GM12878 (cell line): Measurements from ENCODE around the gene KCNA1. TPM values are rescaled to one million over a fixed set of nuclear protein-coding genes. Genes with fewer than 3 reads are reported as not detected.

ENCODE experiments used
- CBX3 ChIP-seq: fragments of 200-600 bp; sonication (generic); IDR thresholded peaks from 2 replicates; pipeline ENCODE4 v1.6.1; 2016; ENCODE audit warnings: low read depth, borderline replicate concordance
- CEBPB ChIP-seq, 2 experiments: fragments of 150-350 bp in 1 of 2; IDR thresholded peaks; 2 replicates each; pipeline ENCODE4 v1.6.1; 2012 to 2014; ENCODE audit warnings: low read depth in 2 of 2, low read length in 2 of 2, borderline replicate concordance in 1 of 2, inconsistent platforms in 1 of 2
- CHD1 ChIP-seq: IDR thresholded peaks from 2 replicates; pipeline ENCODE4 v1.6.1; 2012; ENCODE audit warnings: low read depth, low read length, improper control_type of control experiment
- CHD4 ChIP-seq: fragments of 200-600 bp; sonication (generic); IDR thresholded peaks from 2 replicates; pipeline ENCODE4 v1.6.1; 2016; ENCODE audit warnings: mild to moderate bottlenecking
- CTCF ChIP-seq, 3 experiments: IDR thresholded peaks in 2 of 3; conservative IDR thresholded peaks in 1 of 3; 2 replicates each; pipeline ENCODE4 v1.5.1; 2011; ENCODE audit warnings: low read depth in 3 of 3, low read length in 3 of 3, mild to moderate bottlenecking in 3 of 3, control low read depth in 2 of 3, moderate library complexity in 2 of 3, inconsistent platforms in 1 of 3, mixed read lengths in 1 of 3; ENCODE audit not compliant: control insufficient read depth in 2 of 3, insufficient read depth in 1 of 3; ENCODE audit errors: extremely low read depth in 1 of 3
- EED ChIP-seq: sonication (generic); IDR thresholded peaks from 2 replicates; pipeline ENCODE4 v1.6.1; 2016; ENCODE audit warnings: antibody characterized with exemption, low read depth
- FOS ChIP-seq: IDR thresholded peaks from 3 replicates; pipeline ENCODE4 v1.6.1; 2011; ENCODE audit warnings: borderline replicate concordance; ENCODE audit not compliant: insufficient read length; ENCODE audit errors: extremely low read depth
- IKZF2 ChIP-seq, 2 experiments: fragments of 450-650 bp; IDR thresholded peaks; 2 replicates each; pipeline ENCODE4 v1.6.1; 2017; ENCODE audit warnings: mild to moderate bottlenecking in 2 of 2, moderate library complexity in 2 of 2
- IRF5 ChIP-seq: fragments of 450-650 bp; IDR thresholded peaks from 2 replicates; pipeline ENCODE4 v1.6.1; 2017; ENCODE audit warnings: borderline replicate concordance
- LARP7 ChIP-seq: fragments of 450-650 bp; IDR thresholded peaks from 2 replicates; pipeline ENCODE4 v1.6.1; 2017; ENCODE audit warnings: mild to moderate bottlenecking
- MEF2B ChIP-seq: fragments of 450-650 bp; IDR thresholded peaks from 2 replicates; pipeline ENCODE4 v1.6.1; 2018; ENCODE audit warnings: mild to moderate bottlenecking, moderate library complexity; ENCODE audit not compliant: partially characterized antibody, poor library complexity, severe bottlenecking
- MYB ChIP-seq: fragments of 150-350 bp; IDR thresholded peaks from 2 replicates; pipeline ENCODE4 v1.6.1; 2014; ENCODE audit warnings: mild to moderate bottlenecking, low read depth, low read length, borderline replicate concordance
- NR2F1 ChIP-seq: fragments of 450-650 bp; conservative IDR thresholded peaks from 2 replicates; pipeline ENCODE4 v1.6.1; 2017; ENCODE audit warnings: mild to moderate bottlenecking
- NRF1 ChIP-seq: conservative IDR thresholded peaks from 2 replicates; pipeline ENCODE4 v1.6.1; 2011; ENCODE audit warnings: mild to moderate bottlenecking, low read depth, low read length, improper control_type of control experiment
- POLR2AphosphoS5 ChIP-seq: IDR thresholded peaks from 2 replicates; pipeline ENCODE4 v1.6.1; 2011; ENCODE audit warnings: mild to moderate bottlenecking, low read length, inconsistent platforms
- RAD51 ChIP-seq: fragments of 450-650 bp; IDR thresholded peaks from 2 replicates; pipeline ENCODE4 v1.6.1; 2016; ENCODE audit warnings: moderate library complexity, mild to moderate bottlenecking, inconsistent platforms
- RBBP5 ChIP-seq: fragments of 200-600 bp; sonication (generic); conservative IDR thresholded peaks from 2 replicates; pipeline ENCODE4 v1.6.1; 2016
- RUNX3 ChIP-seq: IDR thresholded peaks from 2 replicates; pipeline ENCODE4 v1.6.1; 2012; ENCODE audit warnings: low read length, inconsistent platforms
- SMAD1 ChIP-seq: fragments of 450-650 bp; IDR thresholded peaks from 2 replicates; pipeline ENCODE4 v1.6.1; 2018; ENCODE audit warnings: mild to moderate bottlenecking, low read depth; ENCODE audit not compliant: partially characterized antibody
- STAT3 ChIP-seq: IDR thresholded peaks from 2 replicates; pipeline ENCODE4 v1.6.1; 2011; ENCODE audit warnings: low read depth, low read length, improper control_type of control experiment
- TARDBP ChIP-seq: IDR thresholded peaks from 2 replicates; pipeline ENCODE4 v1.6.1; 2016; ENCODE audit warnings: borderline replicate concordance
- YBX1 ChIP-seq: fragments of 450-650 bp; IDR thresholded peaks from 2 replicates; pipeline ENCODE4 v1.6.1; 2016; ENCODE audit warnings: antibody characterized with exemption
- ZNF687 ChIP-seq: fragments of 450-650 bp; IDR thresholded peaks from 2 replicates; pipeline ENCODE4 v1.6.1; 2017; ENCODE audit warnings: mild to moderate bottlenecking, moderate library complexity
- polyA plus RNA-seq, 11 experiments: library from polyadenylated mRNA; depleted of rRNA in 4 of 11; unstranded in 6 of 11; stranded (reverse) in 5 of 11; fragments of >200 nt; fragmentation: Nextera tagmentation in 4 of 11; fragmentation: Illumina TruSeq in 1 of 11; extraction: Ambion mirVana in 4 of 11; extraction: Trizol in 1 of 11; gene quantifications; 1 replicate in 1 of 11; 2 replicates in 10 of 11; pipeline versions ENCODE4 v1.2.1 to v1.2.3, GENCODE V29; 2011 to 2016; ENCODE audit warnings: inconsistent platforms in 2 of 11, missing spikeins in 2 of 11, low read depth in 1 of 11
- total RNA-seq, 4 experiments: library from RNA; depleted of rRNA in 3 of 4; stranded (reverse); fragments of >200 nt in 3 of 4; fragmentation: Illumina TruSeq in 1 of 4; extraction: Trizol in 1 of 4; gene quantifications; 2 replicates each; pipeline versions ENCODE4 v1.2.1 to v1.2.3, GENCODE V29; 2013 to 2021
- TF ChIP-seq, protein P1 (sequence below): fragments of 450-650 bp; IDR thresholded peaks from 2 replicates; pipeline ENCODE4 v1.6.1; 2014; ENCODE audit warnings: mild to moderate bottlenecking

KCNA1 gene
- total and polyA plus RNA-seq, 10 of the 15 experiments (the other 5 are each of a cell fraction or from before 2014, with no cell fraction given): 0.05 to 0.77 (median 0.33) TPM

- TF ChIP-seq RUNX3 (peak; percentile 87), NRF1 (no peak), FOS (no peak), SMAD1 (peak; percentile 49), EED (peak; percentile 75), STAT3 (0 out of 2 replicates have a peak, but pooled peaks have one; percentile 41), CHD4 (no peak), LARP7 (no peak), CTCF (IDR thresholded peaks at IDR 0.05 in 2 of 3, conservative IDR thresholded peaks at IDR 0.05 in 1 of 3; ENCODE audit: control insufficient read depth in 2 of 3, extremely low read depth in 1 of 3, insufficient read depth in 1 of 3, low read depth in 3 of 3, low read length in 3 of 3) (no peak), ZNF687 (no peak), TARDBP (no peak), POLR2AphosphoS5 (no peak), IKZF2 (IDR thresholded peaks at IDR 0.05) (peak; percentile 81 to 84), IRF5 (no peak), MEF2B (peak; percentile 68), CHD1 (no peak), CEBPB (IDR thresholded peaks at IDR 0.05; ENCODE audit: borderline replicate concordance in 1 of 2, low read depth in 2 of 2, low read length in 2 of 2) (no peak), CBX3 (no peak), RAD51 (no peak), RBBP5 (no peak), MYB (no peak), NR2F1 (no peak), YBX1 (no peak)
- TF ChIP-seq, protein P1, sequence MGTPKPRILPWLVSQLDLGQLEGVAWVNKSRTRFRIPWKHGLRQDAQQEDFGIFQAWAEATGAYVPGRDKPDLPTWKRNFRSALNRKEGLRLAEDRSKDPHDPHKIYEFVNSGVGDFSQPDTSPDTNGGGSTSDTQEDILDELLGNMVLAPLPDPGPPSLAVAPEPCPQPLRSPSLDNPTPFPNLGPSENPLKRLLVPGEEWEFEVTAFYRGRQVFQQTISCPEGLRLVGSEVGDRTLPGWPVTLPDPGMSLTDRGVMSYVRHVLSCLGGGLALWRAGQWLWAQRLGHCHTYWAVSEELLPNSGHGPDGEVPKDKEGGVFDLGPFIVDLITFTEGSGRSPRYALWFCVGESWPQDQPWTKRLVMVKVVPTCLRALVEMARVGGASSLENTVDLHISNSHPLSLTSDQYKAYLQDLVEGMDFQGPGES: no peak
Observed at GRCh38 chr12:4943067-4943937, 33.6 kb downstream of the KCNA1 start (continued).
